H9 (cell line): ENCODE results near the gene OR13C4. TPM values are rescaled to one million over a fixed set of nuclear protein-coding genes. Genes with fewer than 3 reads are reported as not detected.
A peak's percentile ranks its signal among the peaks of the same experiment; 100 is the strongest.

Source experiments
- DNase-seq: peaks from one replicate; pipeline ENCODE4 v3.0.0-alpha.2; 2017
- H2AFZ ChIP-seq: one replicate; pipeline ENCODE4 v1.6.1; 2013; ENCODE audit warnings: mild to moderate bottlenecking, low read length, control low read depth, moderate library complexity
- H2AK5ac ChIP-seq: 2 replicates; pipeline ENCODE4 v1.6.1; 2013; ENCODE audit warnings: low read length, control low read depth, mixed read lengths; ENCODE audit not compliant: insufficient read length
- H2BK120ac ChIP-seq: one replicate; pipeline ENCODE4 v1.6.1; 2013; ENCODE audit warnings: low read depth, mild to moderate bottlenecking, low read length, control low read depth, inconsistent platforms; ENCODE audit not compliant: poor library complexity, severe bottlenecking
- H2BK12ac ChIP-seq: 2 replicates; pipeline ENCODE4 v1.6.1; 2013; ENCODE audit warnings: low read length, control low read depth, mixed read lengths, low read depth; ENCODE audit not compliant: insufficient read length
- H2BK15ac ChIP-seq: 2 replicates; pipeline ENCODE4 v1.6.1; 2013; ENCODE audit warnings: low read depth, low read length, control low read depth
- H2BK20ac ChIP-seq: one replicate; pipeline ENCODE4 v1.6.1; 2013; ENCODE audit warnings: low read depth, mild to moderate bottlenecking, low read length, control low read depth, inconsistent platforms; ENCODE audit not compliant: poor library complexity, severe bottlenecking
- H2BK5ac ChIP-seq: 2 replicates; pipeline ENCODE4 v1.6.1; 2013; ENCODE audit warnings: low read length, control low read depth, mixed read lengths; ENCODE audit not compliant: insufficient read length
- H3K14ac ChIP-seq: 2 replicates; pipeline ENCODE4 v1.6.1; 2013; ENCODE audit warnings: low read length, control low read depth; ENCODE audit not compliant: insufficient read depth
- H3K18ac ChIP-seq: 2 replicates; pipeline ENCODE4 v1.6.1; 2013; ENCODE audit warnings: low read depth, mild to moderate bottlenecking, mixed read lengths, low read length, control low read depth; ENCODE audit not compliant: insufficient read length
- H3K23ac ChIP-seq: 2 replicates; pipeline ENCODE4 v1.6.1; 2013; ENCODE audit warnings: low read length, control low read depth, mixed read lengths, low read depth; ENCODE audit not compliant: insufficient read length
- H3K23me2 ChIP-seq: 2 replicates; pipeline ENCODE4 v1.6.1; 2013; ENCODE audit warnings: low read depth, mild to moderate bottlenecking, mixed read lengths, low read length, control low read depth; ENCODE audit not compliant: insufficient read length, poor library complexity, severe bottlenecking
- H3K27ac ChIP-seq: 2 replicates; pipeline ENCODE4 v1.5.1; 2013; ENCODE audit warnings: low read length, control low read depth, mixed read lengths, low read depth; ENCODE audit not compliant: insufficient read length
- H3K27me3 ChIP-seq: 2 replicates; pipeline ENCODE4 v1.6.1; 2013; ENCODE audit warnings: low read length, control low read depth, inconsistent platforms; ENCODE audit not compliant: insufficient read depth
- H3K4ac ChIP-seq: 2 replicates; pipeline ENCODE4 v1.6.1; 2013; ENCODE audit warnings: low read depth, mild to moderate bottlenecking, control low read depth, inconsistent platforms, low read length, moderate library complexity
- H3K4me1 ChIP-seq: 2 replicates; pipeline ENCODE4 v1.6.1; 2013; ENCODE audit warnings: low read length, control low read depth, inconsistent platforms; ENCODE audit not compliant: insufficient read depth
- H3K4me2 ChIP-seq: 2 replicates; pipeline ENCODE4 v1.6.1; 2013; ENCODE audit warnings: low read length, control low read depth, mixed read lengths; ENCODE audit not compliant: insufficient read length, insufficient read depth
- H3K56ac ChIP-seq: 2 replicates; pipeline ENCODE4 v1.6.1; 2013; ENCODE audit warnings: low read depth, mild to moderate bottlenecking, mixed read lengths, low read length, control low read depth; ENCODE audit not compliant: insufficient read length
- H3K79me1 ChIP-seq: 2 replicates; pipeline ENCODE4 v1.6.1; 2013; ENCODE audit warnings: low read depth, mild to moderate bottlenecking, moderate library complexity, low read length, control low read depth, inconsistent platforms; ENCODE audit not compliant: insufficient read depth, poor library complexity, severe bottlenecking
- H3K79me2 ChIP-seq: 2 replicates; pipeline ENCODE4 v1.6.1; 2013; ENCODE audit warnings: low read length, control low read depth, inconsistent platforms; ENCODE audit not compliant: insufficient read depth
- H3K9ac ChIP-seq: 2 replicates; pipeline ENCODE4 v1.6.1; 2013; ENCODE audit warnings: low read length, control low read depth, mixed read lengths; ENCODE audit not compliant: insufficient read length; ENCODE audit errors: extremely low read depth
- H3K9me3 ChIP-seq: one replicate; pipeline ENCODE4 v1.6.1; 2013; ENCODE audit warnings: low read depth, low read length, inconsistent platforms; ENCODE audit not compliant: control insufficient read depth
- H3T11ph ChIP-seq: one replicate; pipeline ENCODE4 v1.6.1; 2013; ENCODE audit warnings: mild to moderate bottlenecking, low read length, control low read depth, inconsistent platforms
- H4K20me1 ChIP-seq: one replicate; pipeline ENCODE4 v1.6.1; 2013; ENCODE audit not compliant: control insufficient read depth, insufficient read length, insufficient read depth
- H4K5ac ChIP-seq: 2 replicates; pipeline ENCODE4 v1.6.1; 2013; ENCODE audit warnings: low read depth, mild to moderate bottlenecking, mixed read lengths, low read length, control low read depth; ENCODE audit not compliant: insufficient read length
- H4K8ac ChIP-seq: replicated peaks from 2 replicates; pipeline ENCODE4 v1.6.1; 2013; ENCODE audit warnings: low read length, control low read depth, mixed read lengths, low read depth; ENCODE audit not compliant: insufficient read length
- H4K91ac ChIP-seq: 2 replicates; pipeline ENCODE4 v1.6.1; 2013; ENCODE audit warnings: low read depth, mild to moderate bottlenecking, moderate library complexity, mixed read lengths, low read length, control low read depth; ENCODE audit not compliant: insufficient read length
- H3K27ac Mint-ChIP-seq, 3 experiments: 2 replicates in 2 of 3; 3 replicates in 1 of 3; pipeline ENCODE4 v1.8.0; 2020 to 2021; ENCODE audit warnings: mixed read lengths in 3 of 3, mild to moderate bottlenecking in 1 of 3, moderate library complexity in 1 of 3
- H3K27me3 Mint-ChIP-seq: 2 replicates; pipeline ENCODE4 v1.8.0; 2021; ENCODE audit warnings: low read depth, mild to moderate bottlenecking, moderate library complexity, mixed read lengths
- H3K36me3 Mint-ChIP-seq, 3 experiments: 2 replicates in 2 of 3; 3 replicates in 1 of 3; pipeline ENCODE4 v1.8.0; 2020 to 2021; ENCODE audit warnings: low read depth in 3 of 3, mixed read lengths in 3 of 3; ENCODE audit not compliant: insufficient read depth in 1 of 3
- H3K4me1 Mint-ChIP-seq, 2 experiments: 2 replicates each; pipeline ENCODE4 v1.8.0; 2020; ENCODE audit warnings: mixed read lengths in 2 of 2
- H3K4me3 Mint-ChIP-seq, 2 experiments: 2 replicates in 1 of 2; 3 replicates in 1 of 2; pipeline ENCODE4 v1.8.0; 2020 to 2021; ENCODE audit warnings: mild to moderate bottlenecking in 2 of 2, mixed read lengths in 2 of 2, moderate library complexity in 1 of 2
- H3K9me3 Mint-ChIP-seq, 2 experiments: 2 replicates in 1 of 2; 3 replicates in 1 of 2; pipeline ENCODE4 v1.8.0; 2020; ENCODE audit warnings: mild to moderate bottlenecking in 2 of 2, mixed read lengths in 2 of 2, moderate library complexity in 1 of 2
- WGBS: extraction: QIAGEN DNeasy Blood & Tissue Kit; methylation state at CpG from one replicate; pipeline ENCODE4 v1.1.7; 2013; ENCODE audit warnings: missing lambda C conversion rate, low lambda C conversion rate, mixed read lengths; ENCODE audit not compliant: insufficient read length; ENCODE audit errors: extremely low coverage; 5-methylcytosine and 5-hydroxymethylcytosine counted together
- total RNA-seq: library from RNA; stranded (reverse); gene quantifications from 2 replicates; pipeline ENCODE4 v1.2.1, GENCODE V29; 2021
- TF ChIP-seq, protein P1 (sequence below): fragments of 200-600 bp; sonication (generic); conservative IDR thresholded peaks from 3 replicates; pipeline ENCODE4 v1.8.0; 2021; ENCODE audit warnings: antibody characterized with exemption, mild to moderate bottlenecking

Gene OR13C4
- total RNA-seq, 1 experiment from 2014 or later, result not detected

GRCh38 chr9:104556830-104557634, 30.0 kb upstream of the OR13C4 start:
- no peaks in the 10 kb centered on the region for H4K20me1 ChIP-seq
- no peak overlapping the region for H4K5ac ChIP-seq
- no peak overlapping the region for H2BK5ac ChIP-seq
- H3K14ac ChIP-seq, result no peak overlapping the region
- peaks cover 14 to 16% of the 10 kb centered on the region in 2 experiments for H3K9me3 Mint-ChIP-seq
- no peak overlapping the region for H2BK120ac ChIP-seq
- H3K18ac ChIP-seq, result peak overlapping the region; percentile 15
- H4K91ac ChIP-seq, result no peak overlapping the region
- no peak overlapping the region for H3K9ac ChIP-seq
- H4K8ac ChIP-seq, result no peak overlapping the region
- no peak overlapping the region for H2AK5ac ChIP-seq
- no peak overlapping the region for H3T11ph ChIP-seq
- no peaks in the 10 kb centered on the region for H3K23me2 ChIP-seq
- no peaks in the 10 kb centered on the region for H3K4me1 ChIP-seq
- H2AFZ ChIP-seq, result no peak overlapping the region
- H3K27ac ChIP-seq, result no peak overlapping the region
- no peak overlapping the region for H2BK20ac ChIP-seq
- no peak overlapping the region for H3K23ac ChIP-seq
- no peaks in the 10 kb centered on the region for H3K27me3 Mint-ChIP-seq
- no peak overlapping the region for H3K4me3 Mint-ChIP-seq
- no peak overlapping the region for H3K4me2 ChIP-seq
- H3K36me3 Mint-ChIP-seq, result peaks cover 4 to 10% (median 6%) of the 10 kb centered on the region in 3 experiments; a peak in 5 of 7 replicates
- no peak overlapping the region for H2BK12ac ChIP-seq
- H3K27me3 ChIP-seq, result no peaks in the 10 kb centered on the region
- H3K4me1 Mint-ChIP-seq, result peaks cover 8 to 12% of the 10 kb centered on the region in 2 experiments
- TF ChIP-seq, protein P1, sequence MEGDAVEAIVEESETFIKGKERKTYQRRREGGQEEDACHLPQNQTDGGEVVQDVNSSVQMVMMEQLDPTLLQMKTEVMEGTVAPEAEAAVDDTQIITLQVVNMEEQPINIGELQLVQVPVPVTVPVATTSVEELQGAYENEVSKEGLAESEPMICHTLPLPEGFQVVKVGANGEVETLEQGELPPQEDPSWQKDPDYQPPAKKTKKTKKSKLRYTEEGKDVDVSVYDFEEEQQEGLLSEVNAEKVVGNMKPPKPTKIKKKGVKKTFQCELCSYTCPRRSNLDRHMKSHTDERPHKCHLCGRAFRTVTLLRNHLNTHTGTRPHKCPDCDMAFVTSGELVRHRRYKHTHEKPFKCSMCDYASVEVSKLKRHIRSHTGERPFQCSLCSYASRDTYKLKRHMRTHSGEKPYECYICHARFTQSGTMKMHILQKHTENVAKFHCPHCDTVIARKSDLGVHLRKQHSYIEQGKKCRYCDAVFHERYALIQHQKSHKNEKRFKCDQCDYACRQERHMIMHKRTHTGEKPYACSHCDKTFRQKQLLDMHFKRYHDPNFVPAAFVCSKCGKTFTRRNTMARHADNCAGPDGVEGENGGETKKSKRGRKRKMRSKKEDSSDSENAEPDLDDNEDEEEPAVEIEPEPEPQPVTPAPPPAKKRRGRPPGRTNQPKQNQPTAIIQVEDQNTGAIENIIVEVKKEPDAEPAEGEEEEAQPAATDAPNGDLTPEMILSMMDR, result no peak
- H3K27ac Mint-ChIP-seq, result peak overlapping the region; percentile 41 to 91 (median 77); a peak in 6 of 7 replicates
- no peak overlapping the region for H2BK15ac ChIP-seq
- H3K79me1 ChIP-seq, result no peaks in the 10 kb centered on the region
- no peaks in the 10 kb centered on the region for H3K79me2 ChIP-seq
- peak; percentile 40 for DNase-seq
- no peak overlapping the region for H3K56ac ChIP-seq
- no peak overlapping the region for H3K4ac ChIP-seq
- H3K9me3 ChIP-seq, result no peaks in the 10 kb centered on the region
- no CpG with 5 or more reads among the region's 8 CpGs for WGBS
